Upper lobe of right lung (tissue), 1 donor: ENCODE results near the gene HTR1B. TPM values are rescaled to one million over a fixed set of nuclear protein-coding genes. Genes with fewer than 3 reads are reported as not detected.

Experiments
- ATAC-seq: fragments of 200-7000 bp; cut with Tn5 transposase; one replicate; pipeline ENCODE4 v1.9.1; 2020; ENCODE audit warnings: mild to moderate bottlenecking, moderate library complexity
- DNase-seq: peaks from one replicate; pipeline ENCODE4 v3.0.0-alpha.2; 2020
- H3K27ac ChIP-seq: fragments of 200-600 bp; one replicate; pipeline ENCODE4 v1.8.0; 2022
- H3K27me3 ChIP-seq: fragments of 200-600 bp; one replicate; pipeline ENCODE4 v1.8.0; 2022; ENCODE audit warnings: mild to moderate bottlenecking
- H3K36me3 ChIP-seq: fragments of 200-600 bp; one replicate; pipeline ENCODE4 v1.8.0; 2022
- H3K4me1 ChIP-seq: fragments of 200-600 bp; one replicate; pipeline ENCODE4 v1.8.0; 2022
- H3K4me3 ChIP-seq: fragments of 200-600 bp; one replicate; pipeline ENCODE4 v1.8.0; 2022; ENCODE audit warnings: mild to moderate bottlenecking
- H3K9me3 ChIP-seq: fragments of 200-600 bp; one replicate; pipeline ENCODE4 v1.8.0; 2022
- CTCF ChIP-seq: fragments of 200-600 bp; IDR thresholded peaks from one replicate; pipeline ENCODE4 v1.8.0; 2022; ENCODE audit warnings: antibody characterized with exemption
- intact Hi-C: fragments of 100-400 bp; cut with DNase I; formaldehyde crosslinking; loops from one replicate; pipeline ENCODE4 v1.11.0; 2022
- total RNA-seq: library from RNA; stranded (reverse); fragmentation: NEBNext Ultra II Directional; extraction: Animal tissue kit (Norgen Biotek cat#: 25700); gene quantifications from one replicate; pipeline ENCODE4 v1.2.1, GENCODE V29; 2021
- donor health status: DM: no; HTN: yes; CAD: no; lungs with severe emphysema.

Gene HTR1B
- total RNA-seq, 1 donor from 2014 or later, result 0.84 TPM

GRCh38 chr6:77468939-77469338, 5.6 kb upstream of the HTR1B start:
- intact Hi-C loops, result no loop called here
- Histone ChIP-seq H3K27me3 (peaks cover 26% of the 10 kb centered on the region), H3K9me3 (no peaks in the 10 kb centered on the region), H3K4me3 (no peak overlapping the region), H3K4me1 (peaks cover 5% of the 10 kb centered on the region), H3K36me3 (no peaks in the 10 kb centered on the region), H3K27ac (no peak overlapping the region)
- no peak for DNase-seq
- no peak for TF ChIP-seq CTCF
- no peak for ATAC-seq

- Histone ChIP-seq H3K9me3 (no peaks in the 10 kb centered on the region), H3K4me3 (peak overlapping the region; percentile 55), H3K4me1 (peaks cover 13% of the 10 kb centered on the region), H3K36me3 (no peaks in the 10 kb centered on the region), H3K27me3 (peaks cover 48% of the 10 kb centered on the region), H3K27ac (no peak overlapping the region)
- TF ChIP-seq CTCF, result no peak
- ATAC-seq (peak; percentile 47), DNase-seq (peak; percentile 38)
- intact Hi-C loops, result no loop called here
Observed at GRCh38 chr6:77466451-77467437, 3.5 kb upstream of the HTR1B start.

GRCh38 chr6:77466055-77466450, 2.8 kb upstream of the HTR1B start:
- Histone ChIP-seq H3K27ac (no peak overlapping the region), H3K4me3 (peak overlapping the region; percentile 55), H3K36me3 (no peaks in the 10 kb centered on the region), H3K9me3 (no peaks in the 10 kb centered on the region), H3K4me1 (peaks cover 13% of the 10 kb centered on the region), H3K27me3 (peaks cover 54% of the 10 kb centered on the region)
- intact Hi-C loops, result no loop called here
- ATAC-seq (peak; percentile 78), DNase-seq (peak; percentile 68)
- TF ChIP-seq CTCF, result peak; percentile 49

- peaks cover 13% of the 10 kb centered on the region for H3K4me1 ChIP-seq
- intact Hi-C loops, result no loop called here
- peaks cover 57% of the 10 kb centered on the region for H3K27me3 ChIP-seq
- ATAC-seq (no peak), DNase-seq (no peak)
- H3K9me3 ChIP-seq, result no peaks in the 10 kb centered on the region
- TF ChIP-seq CTCF, result no peak
- H3K4me3 ChIP-seq, result peak overlapping the region; percentile 32
- no peak overlapping the region for H3K27ac ChIP-seq
- H3K36me3 ChIP-seq, result no peaks in the 10 kb centered on the region
Observed at GRCh38 chr6:77464495-77464867, 1.2 kb upstream of the HTR1B start.

GRCh38 chr6:77463861-77464494, 687 bp upstream of the HTR1B start:
- no peak for ATAC-seq
- H3K4me1 ChIP-seq, result peaks cover 13% of the 10 kb centered on the region
- peaks cover 57% of the 10 kb centered on the region for H3K27me3 ChIP-seq
- TF ChIP-seq CTCF, result no peak
- DNase-seq, result peak; percentile 57
- H3K27ac ChIP-seq, result no peak overlapping the region
- no peaks in the 10 kb centered on the region for H3K9me3 ChIP-seq
- intact Hi-C loops, result no loop called here
- H3K36me3 ChIP-seq, result no peaks in the 10 kb centered on the region
- H3K4me3 ChIP-seq, result peak overlapping the region; percentile 32
